Sigmoid colon (tissue), 7 donors: ENCODE data around the gene CTXN1. TPM values are rescaled to one million over a fixed set of nuclear protein-coding genes. Genes with fewer than 3 reads are reported as not detected.

Experiments
- DNase-seq: peaks from one replicate; pipeline ENCODE4 v3.0.0-alpha.2; 2019
- H3K27ac ChIP-seq, 4 donors: fragments of 200-600 bp; sonication (generic); one replicate each; pipeline ENCODE4 v1.5.1; 2016 to 2019; ENCODE audit warnings: mild to moderate bottlenecking in 1 of 4
- H3K27me3 ChIP-seq, 3 donors: fragments of 200-600 bp; sonication (generic); one replicate each; pipeline ENCODE4 v1.5.1; 2019; ENCODE audit warnings: mild to moderate bottlenecking in 1 of 3
- H3K36me3 ChIP-seq, 4 donors: fragments of 200-600 bp; sonication (generic); one replicate each; pipeline ENCODE4 v1.5.1; 2016 to 2019
- H3K4me1 ChIP-seq, 4 donors: fragments of 200-600 bp; sonication (generic); one replicate each; pipeline ENCODE4 v1.5.1; 2017 to 2019
- H3K4me3 ChIP-seq, 4 donors: fragments of 200-600 bp; sonication (generic); one replicate each; pipeline ENCODE4 v1.5.1; 2017 to 2019; ENCODE audit warnings: mild to moderate bottlenecking in 2 of 4, moderate library complexity in 1 of 4
- H3K9me3 ChIP-seq, 4 donors: fragments of 200-600 bp in 3 of 4; sonication (generic) in 3 of 4; one replicate each; pipeline versions ENCODE4 v1.5.1 to v1.6.1; 2013 to 2019
- CTCF ChIP-seq, 4 experiments: fragments of 450-650 bp in 3 of 4; fragments of 200-600 bp in 1 of 4; IDR thresholded peaks; one replicate each; pipeline ENCODE4 v1.5.1; 2016 to 2019; ENCODE audit warnings: antibody characterized with exemption in 4 of 4, mild to moderate bottlenecking in 3 of 4, moderate library complexity in 2 of 4
- EP300 ChIP-seq, 4 donors: sonication (generic); formaldehyde crosslinking; IDR thresholded peaks; one replicate each; pipeline ENCODE4 v1.6.1; 2017; ENCODE audit warnings: antibody characterized with exemption in 4 of 4
- POLR2A ChIP-seq, 2 donors: fragments of 450-650 bp; IDR thresholded peaks; one replicate each; pipeline ENCODE4 v1.6.1; 2016; ENCODE audit warnings: antibody characterized with exemption in 2 of 2, mild to moderate bottlenecking in 2 of 2, moderate library complexity in 2 of 2
- POLR2AphosphoS5 ChIP-seq, 4 donors: sonication (generic); formaldehyde crosslinking; IDR thresholded peaks; one replicate each; pipeline ENCODE4 v1.6.1; 2017; ENCODE audit warnings: antibody characterized with exemption in 4 of 4
- WGBS, 2 donors: extraction: QIAGEN DNeasy Blood & Tissue Kit; methylation state at CpG; one replicate each; pipeline ENCODE4 v1.1.7; 2013; 5-methylcytosine and 5-hydroxymethylcytosine counted together
- intact Hi-C: fragments of 100-400 bp; cut with DNase I; formaldehyde crosslinking; loops from one replicate; pipeline ENCODE4 v1.15.1; 2023
- polyA plus RNA-seq, 3 donors: library from polyadenylated mRNA; stranded (reverse); fragments of 200-250 nt; gene quantifications; one replicate each; pipeline ENCODE4 v1.2.3, GENCODE V29; 2013
- total RNA-seq, 4 donors: library from RNA; depleted of rRNA; stranded (reverse); fragments of >200 nt; gene quantifications; one replicate each; pipeline ENCODE4 v1.1.0, GENCODE V29; 2016
- donor health status: healthy with polysubstance abuse.
- donor health status: Bipolar disorder and iron deficiency.
- donor health status: healthy.

CTXN1 gene
- total and polyA plus RNA-seq, 7 donors, result 0.60 to 92.2 (median 25.3) TPM

GRCh38 chr19:7912697-7913564 is 13.0 kb downstream of the CTXN1 start:
- WGBS, 2 donors, result 94 to 96% methylated on average over 39 of the region's 39 CpGs
- intact Hi-C loops, result no loop called here
- Histone ChIP-seq H3K36me3 (peaks cover 35 to 52% (median 38%) of the 10 kb centered on the region in 4 donors), H3K9me3 (no peaks in the 10 kb centered on the region), H3K27ac (no peak overlapping the region), H3K4me1 (peaks cover 0 to 25% (median 23%) of the 10 kb centered on the region in 4 donors), H3K4me3 (no peak overlapping the region), H3K27me3 (peaks cover 27 to 39% (median 35%) of the 10 kb centered on the region in 3 donors)
- no peak for DNase-seq
- TF ChIP-seq CTCF (IDR thresholded peaks at IDR 0.05) (no peak), EP300 (IDR thresholded peaks at IDR 0.05) (no peak), POLR2AphosphoS5 (IDR thresholded peaks at IDR 0.05) (no peak), POLR2A (IDR thresholded peaks at IDR 0.05) (no peak)

- TF ChIP-seq CTCF (IDR thresholded peaks at IDR 0.05), result no peak
- TF ChIP-seq POLR2AphosphoS5 (IDR thresholded peaks at IDR 0.05), result no peak
- TF ChIP-seq POLR2A (IDR thresholded peaks at IDR 0.05), result no peak
- no peak for TF ChIP-seq EP300 (IDR thresholded peaks at IDR 0.05)
- intact Hi-C loops, result no loop called here
- no peak overlapping the region for H3K4me3 ChIP-seq
- peaks cover 21 to 32% (median 28%) of the 10 kb centered on the region in 3 donors for H3K27me3 ChIP-seq
- peaks cover 0 to 24% (median 23%) of the 10 kb centered on the region in 4 donors for H3K4me1 ChIP-seq
- 92 to 93% methylated on average over 31 of the region's 31 CpGs for WGBS, 2 donors
- H3K36me3 ChIP-seq, result peaks cover 35 to 54% (median 38%) of the 10 kb centered on the region in 4 donors
- no peak for DNase-seq
- no peaks in the 10 kb centered on the region for H3K9me3 ChIP-seq
- H3K27ac ChIP-seq, result no peak overlapping the region
These were observed 13.7 kb downstream of the CTXN1 start for GRCh38 chr19:7912144-7912696.

- no peak for TF ChIP-seq POLR2A (IDR thresholded peaks at IDR 0.05)
- no peak for TF ChIP-seq EP300 (IDR thresholded peaks at IDR 0.05)
- no peak for TF ChIP-seq POLR2AphosphoS5 (IDR thresholded peaks at IDR 0.05)
- no peak for TF ChIP-seq CTCF (IDR thresholded peaks at IDR 0.05)
- H3K27ac ChIP-seq, result no peak overlapping the region
- WGBS, 2 donors, result 80 to 87% methylated on average over 18 of the region's 18 CpGs
These were observed 14.3 kb downstream of the CTXN1 start for GRCh38 chr19:7911508-7912143.

GRCh38 chr19:7910321-7911161 is 15.4 kb downstream of the CTXN1 start:
- Histone ChIP-seq H3K27ac (no peak overlapping the region), H3K27me3 (peaks cover 5 to 15% (median 11%) of the 10 kb centered on the region in 3 donors), H3K36me3 (peaks cover 35 to 69% (median 46%) of the 10 kb centered on the region in 4 donors), H3K9me3 (no peaks in the 10 kb centered on the region), H3K4me3 (no peak overlapping the region), H3K4me1 (peaks cover 0 to 24% (median 23%) of the 10 kb centered on the region in 4 donors)
- intact Hi-C loops, result no loop called here
- DNase-seq, result no peak
- 92 to 95% methylated on average over 54 of the region's 54 CpGs for WGBS, 2 donors
- TF ChIP-seq CTCF (IDR thresholded peaks at IDR 0.05) (no peak), POLR2A (IDR thresholded peaks at IDR 0.05) (no peak), POLR2AphosphoS5 (IDR thresholded peaks at IDR 0.05) (no peak), EP300 (IDR thresholded peaks at IDR 0.05) (no peak)

More at GRCh38 chr19:7911508-7912143, 14.3 kb downstream of the CTXN1 start:
- intact Hi-C loops, result no loop called here
- Histone ChIP-seq H3K27me3 (peaks cover 15 to 26% (median 22%) of the 10 kb centered on the region in 3 donors), H3K4me1 (peaks cover 0 to 24% (median 23%) of the 10 kb centered on the region in 4 donors), H3K4me3 (no peak overlapping the region), H3K9me3 (no peaks in the 10 kb centered on the region), H3K36me3 (peaks cover 35 to 59% (median 38%) of the 10 kb centered on the region in 4 donors)
- no peak for DNase-seq
